Hepatic stellate cell (primary cell): ENCODE measurements around the gene SLC37A1.

Source experiments
- DNase-seq: peaks from one replicate; pipeline ENCODE4 v3.0.0; 2011; ENCODE audit warnings: low spot score

SLC37A1 gene

GRCh38 chr21:42479582-42479981, 34.1 kb upstream of the SLC37A1 start:
- DNase-seq, result no peak

GRCh38 chr21:42480736-42481135, 32.9 kb upstream of the SLC37A1 start:
- no peak for DNase-seq

- DNase-seq, result no peak
Measured at GRCh38 chr21:42481169-42481568, 32.5 kb upstream of the SLC37A1 start.

GRCh38 chr21:42484966-42485365, 28.7 kb upstream of the SLC37A1 start:
- no peak for DNase-seq

GRCh38 chr21:42486072-42486471, 27.6 kb upstream of the SLC37A1 start:
- DNase-seq, result no peak

- DNase-seq, result no peak
Measured at GRCh38 chr21:42486531-42486930, 27.1 kb upstream of the SLC37A1 start.

- DNase-seq, result no peak
Measured at GRCh38 chr21:42489006-42489563, 24.6 kb upstream of the SLC37A1 start.

GRCh38 chr21:42489991-42490390, 23.7 kb upstream of the SLC37A1 start:
- DNase-seq, result no peak

- no peak for DNase-seq
Measured at GRCh38 chr21:42490720-42491119, 22.9 kb upstream of the SLC37A1 start.

GRCh38 chr21:42491328-42491727, 22.3 kb upstream of the SLC37A1 start:
- no peak for DNase-seq

- DNase-seq, result no peak
Measured at GRCh38 chr21:42492201-42492600, 21.5 kb upstream of the SLC37A1 start.

- no peak for DNase-seq
Measured at GRCh38 chr21:42493109-42494060, 20.3 kb upstream of the SLC37A1 start.

GRCh38 chr21:42495027-42495426, 18.6 kb upstream of the SLC37A1 start:
- no peak for DNase-seq

- DNase-seq, result peak; percentile 43
Measured at GRCh38 chr21:42495765-42496119, 17.9 kb upstream of the SLC37A1 start.

GRCh38 chr21:42496120-42496838, 17.4 kb upstream of the SLC37A1 start, which contains the start of gene RSPH1:
Gene RSPH1, minus strand, starts transcription at chr21:42496224. Its CDS starts 38 bp downstream, at chr21:42496186.
- peak; percentile 96 for DNase-seq

GRCh38 chr21:42496839-42497202, 16.8 kb upstream of the SLC37A1 start:
- DNase-seq, result no peak

- no peak for DNase-seq
Measured at GRCh38 chr21:42498012-42498411, 15.6 kb upstream of the SLC37A1 start.

GRCh38 chr21:42499444-42500112, 14.1 kb upstream of the SLC37A1 start:
- no peak for DNase-seq

GRCh38 chr21:42500225-42500624, 13.4 kb upstream of the SLC37A1 start:
- no peak for DNase-seq

GRCh38 chr21:42500736-42501135, 12.9 kb upstream of the SLC37A1 start:
- DNase-seq, result no peak

GRCh38 chr21:42503711-42504110, 9.9 kb upstream of the SLC37A1 start:
- DNase-seq, result no peak

GRCh38 chr21:42505090-42505726, 8.4 kb upstream of the SLC37A1 start:
- DNase-seq, result no peak
